ENCODE data around the gene DPP3.
A peak's percentile ranks its signal among the peaks of the same experiment; 100 is the strongest.
"Not testable (repeated sequence)": the region's sequence is repeated elsewhere in the genome, so short reads cannot be mapped to it uniquely, and the experiment has no call there.

DPP3 gene

DNA sequence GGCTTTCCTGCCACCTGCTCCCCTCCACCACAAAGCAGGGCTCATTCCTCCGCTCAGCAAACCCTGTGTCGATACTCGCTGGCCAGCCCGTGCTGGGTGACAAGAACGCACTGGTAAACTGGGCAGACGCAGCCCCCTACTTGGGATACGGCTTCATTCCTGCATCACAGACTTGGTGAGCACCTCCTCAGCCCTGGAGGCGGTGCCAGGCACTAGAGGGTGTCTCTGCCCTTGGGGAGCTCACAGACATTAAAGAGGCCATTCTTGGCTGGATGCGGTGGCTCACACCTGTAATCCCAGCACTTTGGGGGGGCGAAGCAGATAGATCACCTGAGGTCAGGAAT, 59.6 kb downstream of the DPP3 start:
- no peak for DNase-seq

- not testable (repeated sequence) for DNase-seq
Observed at GRCh38 chr11:66540598-66540997, 60.4 kb downstream of the DPP3 start.

- no peak for DNase-seq
Observed at GRCh38 chr11:66541892-66542291, 61.7 kb downstream of the DPP3 start.

DNA sequence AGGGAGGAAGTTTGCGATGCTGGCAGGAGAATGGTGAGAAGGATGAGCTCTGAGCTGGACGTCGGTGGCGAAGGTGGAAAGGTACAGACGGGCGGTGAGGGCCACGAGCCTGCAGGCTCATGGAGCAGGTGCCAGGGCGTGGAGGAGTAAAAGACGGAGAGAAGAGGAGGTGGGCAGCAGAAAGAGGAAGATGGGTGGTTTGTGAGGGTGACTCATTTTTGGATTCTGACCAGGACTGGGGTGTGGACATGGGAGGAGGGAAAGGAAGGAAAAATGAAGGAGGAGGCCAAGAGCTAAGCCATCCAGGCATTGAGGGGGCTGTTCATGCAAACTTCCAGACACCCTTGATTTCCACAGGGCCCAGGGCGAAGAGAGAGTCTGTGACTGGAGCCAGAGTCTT, 62.1 kb downstream of the DPP3 start:
- no peak for DNase-seq

GRCh38 chr11:66543263-66544107, 63.3 kb downstream of the DPP3 start:
- DNase-seq, result no peak

GRCh38 chr11:66544952-66545351, 64.7 kb downstream of the DPP3 start:
- DNase-seq, result not testable (repeated sequence)

DNA sequence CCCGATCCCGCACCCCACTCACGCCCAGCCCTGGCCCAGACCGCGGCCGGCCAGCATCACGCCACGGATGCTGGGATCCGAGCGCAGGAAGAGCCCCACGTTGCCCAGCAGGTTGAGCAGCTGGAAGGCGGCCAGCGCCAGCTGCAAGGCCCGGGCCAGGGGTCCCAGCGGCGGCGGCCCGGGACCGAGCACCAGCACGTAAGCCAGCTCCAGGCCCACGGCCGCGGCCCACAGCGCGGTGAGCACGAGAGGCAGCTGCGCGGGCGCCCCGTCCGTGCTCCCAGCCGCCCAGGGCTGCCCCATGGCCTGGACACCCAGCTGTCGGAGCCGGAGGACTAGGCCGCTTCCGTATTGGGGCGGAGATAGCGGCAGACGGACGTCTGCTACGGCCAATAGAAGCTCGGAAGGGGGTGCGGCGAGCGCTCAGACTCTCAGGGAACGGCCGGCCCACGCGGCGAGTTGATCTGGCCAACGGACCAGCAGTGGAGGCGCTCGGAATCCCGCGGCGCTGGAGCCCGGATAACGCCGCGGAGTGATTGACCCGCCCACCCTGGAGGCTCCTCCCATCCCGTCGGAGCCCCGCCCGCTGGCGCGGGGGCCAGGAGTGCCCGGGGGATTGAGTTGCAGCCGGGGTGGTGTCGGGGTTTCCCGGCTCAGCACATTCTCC, 65.6 kb downstream of the DPP3 start, which contains the start of gene ZDHHC24:
Gene ZDHHC24, minus strand, starts transcription at position 348 of the 667 bp plus-strand sequence. Its CDS starts 45 bp downstream, at position 303.
- DNase-seq, result peak; percentile 88

DNA sequence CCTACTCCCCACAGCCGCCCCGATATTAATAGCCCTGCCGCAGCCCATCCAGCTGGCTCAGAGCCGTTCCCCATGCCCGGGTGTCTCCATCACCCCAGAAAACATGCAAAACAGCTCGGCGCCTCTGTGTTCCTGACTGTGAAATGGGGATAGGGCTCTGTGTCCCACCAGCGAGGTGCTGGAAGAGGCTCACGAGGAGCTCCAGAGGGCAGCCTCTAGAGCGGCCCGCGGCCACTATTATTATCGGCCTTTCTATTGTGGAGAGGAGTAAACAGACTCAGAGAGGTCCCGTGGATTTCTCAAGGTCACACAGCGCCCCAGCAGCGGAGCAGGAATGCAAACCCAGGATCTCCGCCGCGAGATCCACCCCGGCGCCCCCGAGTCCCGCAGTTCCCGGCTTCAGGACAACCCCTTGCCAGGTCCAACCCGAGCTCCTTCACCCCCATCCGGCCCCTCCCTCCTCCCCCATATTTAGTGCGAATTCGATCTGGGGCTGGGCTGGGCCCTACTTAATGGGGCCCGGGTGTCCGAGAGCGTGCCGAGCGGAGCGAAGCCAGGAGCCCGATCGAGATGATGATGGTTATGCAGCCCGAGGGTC, 66.2 kb downstream of the DPP3 start, which contains the start of gene ACTN3:
Gene ACTN3, plus strand, starts transcription at position 536 of the 598 bp plus-strand sequence. Its CDS starts 35 bp downstream, at position 571.
- DNase-seq, result no peak

DNA sequence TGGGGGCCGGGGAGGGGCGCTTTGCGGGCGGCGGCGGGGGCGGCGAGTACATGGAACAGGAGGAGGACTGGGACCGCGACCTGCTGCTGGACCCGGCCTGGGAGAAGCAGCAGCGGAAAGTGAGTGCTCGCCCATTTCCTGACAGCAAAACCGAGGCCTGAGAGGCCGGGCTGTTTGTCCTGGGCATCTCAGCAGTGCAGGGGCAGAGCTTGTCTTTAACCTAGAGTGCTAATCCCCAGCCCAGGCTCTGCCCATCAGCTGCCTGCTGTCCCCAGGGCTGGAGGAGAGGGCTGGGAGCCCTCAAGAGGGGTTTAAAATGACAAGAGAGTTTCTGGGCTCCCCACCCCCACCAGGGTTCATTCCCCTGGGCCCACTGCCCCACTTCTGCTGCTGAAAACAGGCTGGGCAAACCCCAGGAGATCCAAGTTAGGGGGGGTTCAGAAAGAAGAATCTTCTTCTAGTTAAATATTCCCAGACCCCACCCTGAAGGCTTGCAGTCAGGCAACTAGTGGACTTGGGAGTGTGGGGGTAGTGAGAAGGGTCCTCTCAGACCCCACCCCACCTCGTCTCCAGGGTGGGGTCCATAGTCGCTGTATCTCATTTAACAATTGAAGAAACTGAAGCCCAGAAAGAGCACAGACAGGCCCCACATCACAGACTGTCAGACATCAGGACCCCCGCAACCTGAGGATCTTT, 66.9 kb downstream of the DPP3 start:
- DNase-seq, result no peak

GRCh38 chr11:66547662-66548009, 67.4 kb downstream of the DPP3 start:
- DNase-seq, result no peak

- no peak for DNase-seq
Observed at GRCh38 chr11:66548041-66548440, 67.8 kb downstream of the DPP3 start.

- DNase-seq, result no peak
Observed at GRCh38 chr11:66548774-66549630, 68.8 kb downstream of the DPP3 start.

DNA sequence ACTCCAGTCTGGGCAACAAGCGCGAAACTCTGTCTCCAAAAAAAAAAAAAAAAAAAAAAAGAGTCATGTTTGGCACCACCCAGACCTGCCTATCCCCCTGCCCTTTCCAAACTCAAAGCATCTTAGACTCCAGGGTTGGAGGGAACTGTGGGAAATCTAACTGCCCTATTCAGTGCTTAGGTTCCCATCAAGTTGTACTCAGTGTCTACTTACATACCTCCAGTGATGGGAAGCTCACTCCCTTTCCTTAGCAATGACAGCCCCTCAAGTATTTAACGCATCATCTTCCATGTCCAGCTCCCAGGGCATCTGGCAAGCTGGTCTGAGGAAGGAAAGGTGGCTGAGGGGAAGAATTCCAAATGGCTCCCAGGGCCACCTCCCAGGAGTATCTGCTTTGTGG, 69.5 kb downstream of the DPP3 start:
- no peak for DNase-seq

- DNase-seq, result no peak
Observed at GRCh38 chr11:66550887-66551286, 70.7 kb downstream of the DPP3 start.

DNA sequence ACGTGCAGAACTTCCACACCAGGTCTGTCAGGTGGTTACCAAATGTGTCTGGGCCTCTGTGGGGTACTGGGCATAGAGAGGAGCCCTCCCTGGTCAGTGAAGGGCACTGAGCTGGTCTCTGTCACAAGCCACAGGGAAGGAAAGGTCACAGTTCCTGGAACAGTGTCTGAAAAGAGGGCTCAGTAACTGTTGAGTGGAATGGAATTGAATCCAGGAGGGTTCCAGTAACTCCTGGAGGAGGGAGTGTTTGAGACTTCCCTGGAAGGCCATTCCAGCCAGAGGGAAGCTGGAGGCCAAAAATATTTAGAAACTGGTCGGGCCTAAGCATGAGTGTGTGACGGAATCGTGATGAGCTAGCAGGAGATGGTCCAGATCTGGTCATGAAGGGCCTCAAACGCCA, 74.4 kb downstream of the DPP3 start:
- no peak for DNase-seq

GRCh38 chr11:66555416-66555815, 75.2 kb downstream of the DPP3 start:
- no peak for DNase-seq

DNA sequence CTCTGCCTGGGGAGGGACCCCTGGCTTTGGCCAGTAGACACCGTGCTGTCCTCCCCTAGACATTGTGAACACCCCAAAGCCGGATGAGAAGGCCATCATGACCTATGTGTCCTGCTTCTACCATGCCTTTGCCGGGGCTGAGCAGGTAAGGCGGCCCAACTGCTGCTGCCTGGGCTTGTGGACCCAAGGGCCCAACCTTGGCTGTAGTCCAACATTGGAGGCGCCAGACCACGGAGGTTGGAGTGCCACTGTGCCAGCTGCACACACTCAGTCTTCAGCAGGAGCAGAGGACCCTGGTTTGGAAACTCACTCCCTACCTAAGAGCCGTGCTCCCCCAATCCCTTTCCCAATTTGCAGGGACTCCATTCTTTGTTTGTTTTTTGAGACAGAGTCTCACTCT, 75.9 kb downstream of the DPP3 start:
- DNase-seq, result no peak

DNA sequence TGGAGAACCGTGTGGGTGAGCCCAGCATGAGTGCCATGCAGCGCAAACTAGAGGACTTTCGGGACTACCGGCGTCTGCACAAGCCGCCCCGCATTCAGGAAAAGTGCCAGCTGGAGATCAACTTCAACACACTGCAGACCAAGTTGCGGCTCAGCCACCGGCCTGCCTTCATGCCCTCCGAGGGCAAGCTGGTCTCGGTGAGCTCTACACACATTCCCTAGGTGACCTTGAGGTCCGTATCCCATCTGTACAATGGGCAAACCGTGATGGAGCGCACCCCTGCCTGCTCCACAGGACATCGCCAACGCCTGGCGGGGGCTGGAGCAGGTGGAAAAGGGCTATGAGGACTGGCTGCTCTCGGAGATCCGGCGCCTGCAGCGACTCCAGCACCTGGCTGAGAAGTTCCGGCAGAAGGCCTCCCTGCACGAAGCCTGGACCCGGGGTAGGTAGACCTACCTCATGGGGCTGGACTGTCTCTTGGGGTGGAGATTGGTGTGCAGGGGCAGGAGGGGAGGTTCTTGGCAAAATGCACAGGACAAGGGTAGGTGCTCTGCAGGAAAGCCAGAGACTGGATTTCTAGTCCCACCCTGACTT, 77.6 kb downstream of the DPP3 start:
- no peak for DNase-seq

Measured in NK-92 treated with Interleukin-12 subunit alpha and Interleukin-12 subunit beta, amount 100 ng/mL, for 24 hours (cell line).